K562 (cell line): ENCODE results near the gene SPRTN. TPM values are rescaled to one million over a fixed set of nuclear protein-coding genes. Genes with fewer than 3 reads are reported as not detected.
A peak's percentile ranks its signal among the peaks of the same experiment; 100 is the strongest.

ENCODE experiments used
- ARID4B ChIP-seq: sonication (generic); formaldehyde crosslinking; IDR thresholded peaks from 2 replicates; pipeline ENCODE4 v1.8.0; 2022; ENCODE audit warnings: mild to moderate bottlenecking, missing genetic modification reagents
- CBX5 ChIP-seq: IDR thresholded peaks from 2 replicates; pipeline ENCODE4 v1.6.1; 2014; ENCODE audit warnings: low read depth, borderline replicate concordance
- ELK1 ChIP-seq: sonication (generic); formaldehyde crosslinking; IDR thresholded peaks from 2 replicates; pipeline ENCODE4 v1.8.1; 2022; ENCODE audit warnings: missing genetic modification reagents
- GTF2B ChIP-seq: IDR thresholded peaks from 2 replicates; pipeline ENCODE4 v1.6.1; 2011; ENCODE audit not compliant: insufficient read length; ENCODE audit errors: extremely low read depth
- KAT7 ChIP-seq: sonication (generic); formaldehyde crosslinking; IDR thresholded peaks from 2 replicates; pipeline ENCODE4 v1.8.0; 2022; ENCODE audit warnings: missing genetic modification reagents, mild to moderate bottlenecking, borderline replicate concordance
- TAF9B ChIP-seq: fragments of 450-650 bp; IDR thresholded peaks from 2 replicates; pipeline ENCODE4 v1.6.1; 2018; ENCODE audit warnings: mild to moderate bottlenecking; ENCODE audit not compliant: partially characterized antibody
- TEAD1 ChIP-seq, 2 experiments: fragments of 450-650 bp in 1 of 2; sonication (generic) in 1 of 2; formaldehyde crosslinking; IDR thresholded peaks; 2 replicates each; pipeline versions ENCODE4 v1.4.0 to v1.8.0; 2020 to 2022; ENCODE audit warnings: mild to moderate bottlenecking in 2 of 2, missing genetic modification reagents in 1 of 2
- ZBTB11 ChIP-seq, 3 experiments: fragments of 200-800 bp in 1 of 3; fragments of 250-450 bp in 1 of 3; fragments of 450-650 bp in 1 of 3; sonication (Bioruptor Pico) in 1 of 3; sonication (Bioruptor generic) in 1 of 3; formaldehyde crosslinking in 1 of 3; IDR thresholded peaks; 2 replicates each; pipeline versions ENCODE4 v1.6.1 to v1.8.0; 2016 to 2022; ENCODE audit warnings: mild to moderate bottlenecking in 2 of 3, missing genetic modification characterization in 2 of 3, missing compliant biosample characterization in 1 of 3, moderate library complexity in 1 of 3
- ZBTB12 ChIP-seq: fragments of 250-450 bp; sonication (Bioruptor Pico); IDR thresholded peaks from 2 replicates; pipeline ENCODE4 v1.4.0; 2020
- ZEB2 ChIP-seq: fragments of 450-650 bp; IDR thresholded peaks from 2 replicates; pipeline ENCODE4 v1.6.1; 2016
- ZNF143 ChIP-seq: sonication (generic); formaldehyde crosslinking; IDR thresholded peaks from 2 replicates; pipeline ENCODE4 v1.9.0; 2022; ENCODE audit warnings: mild to moderate bottlenecking, missing genetic modification reagents
- ZNF347 ChIP-seq: fragments of 450-650 bp; formaldehyde crosslinking; IDR thresholded peaks from 2 replicates; pipeline ENCODE4 v1.4.0; 2020; ENCODE audit warnings: low read depth, mild to moderate bottlenecking, moderate library complexity
- ZNF586 ChIP-seq: fragments of 450-650 bp; formaldehyde crosslinking; conservative IDR thresholded peaks from 2 replicates; pipeline ENCODE4 v1.4.0; 2020; ENCODE audit warnings: mild to moderate bottlenecking, moderate library complexity
- ZNF707 ChIP-seq: fragments of 250-450 bp; sonication (Bioruptor Pico); conservative IDR thresholded peaks from 2 replicates; pipeline ENCODE4 v1.8.0; 2022; ENCODE audit warnings: inconsistent platforms, mild to moderate bottlenecking, moderate library complexity
- polyA plus RNA-seq, 8 experiments: library from polyadenylated mRNA; depleted of rRNA in 4 of 8; stranded (reverse) in 5 of 8; unstranded in 3 of 8; fragments of >200 nt; fragmentation: Nextera tagmentation in 2 of 8; fragmentation: Illumina TruSeq in 1 of 8; extraction: Ambion mirVana in 2 of 8; extraction: Trizol in 1 of 8; gene quantifications; 2 replicates each; pipeline versions ENCODE4 v1.2.1 to v1.2.3, GENCODE V29; 2011 to 2014; ENCODE audit warnings: inconsistent platforms in 1 of 8, missing spikeins in 1 of 8
- total RNA-seq, 7 experiments: library from RNA; depleted of rRNA in 6 of 7; stranded (reverse); fragments of >200 nt in 6 of 7; fragmentation: Illumina TruSeq in 2 of 7; extraction: Trizol in 2 of 7; gene quantifications; 2 replicates each; pipeline versions ENCODE4 v1.2.1 to v1.2.3, GENCODE V29; 2011 to 2021; ENCODE audit warnings: low replicate concordance in 1 of 7
- TF ChIP-seq, protein P1 (sequence below): fragments of 450-650 bp; formaldehyde crosslinking; conservative IDR thresholded peaks from 2 replicates; pipeline ENCODE4 v1.4.0; 2022; ENCODE audit warnings: mild to moderate bottlenecking, missing genetic modification characterization

The SPRTN gene
- total and polyA plus RNA-seq, 9 of the 15 experiments (the other 6 are each of a cell fraction or from before 2014, with no cell fraction given): 8.1 to 32.5 (median 21.2) TPM

GRCh38 chr1:231337043-231337471 is 1.0 kb upstream of the SPRTN start (continued):
- TF ChIP-seq ZBTB12: no peak
- peak; percentile 55; the same call in 1 of the 2 replicates for TF ChIP-seq ZNF143
- no peak for TF ChIP-seq ZEB2
- no peak for TF ChIP-seq ARID4B
- TF ChIP-seq ZNF707: no peak
- TF ChIP-seq KAT7: peak; percentile 32; the same call in 1 of the 2 replicates
- no peak for TF ChIP-seq TAF9B
- TF ChIP-seq CBX5: no peak
- no peak for TF ChIP-seq ZBTB11 (CRISPR knock-in tag; IDR thresholded peaks at IDR 0.05)
- TF ChIP-seq ZNF586 (CRISPR knock-in tag): no peak
- no peak for TF ChIP-seq GTF2B
- TF ChIP-seq ELK1 (CRISPR knock-in tag): no peak
- peak in 1 of 2 experiments; percentile 79; a peak in 1 of 4 replicates for TF ChIP-seq TEAD1 (CRISPR knock-in tag; IDR thresholded peaks at IDR 0.05)
- TF ChIP-seq, protein P1, sequence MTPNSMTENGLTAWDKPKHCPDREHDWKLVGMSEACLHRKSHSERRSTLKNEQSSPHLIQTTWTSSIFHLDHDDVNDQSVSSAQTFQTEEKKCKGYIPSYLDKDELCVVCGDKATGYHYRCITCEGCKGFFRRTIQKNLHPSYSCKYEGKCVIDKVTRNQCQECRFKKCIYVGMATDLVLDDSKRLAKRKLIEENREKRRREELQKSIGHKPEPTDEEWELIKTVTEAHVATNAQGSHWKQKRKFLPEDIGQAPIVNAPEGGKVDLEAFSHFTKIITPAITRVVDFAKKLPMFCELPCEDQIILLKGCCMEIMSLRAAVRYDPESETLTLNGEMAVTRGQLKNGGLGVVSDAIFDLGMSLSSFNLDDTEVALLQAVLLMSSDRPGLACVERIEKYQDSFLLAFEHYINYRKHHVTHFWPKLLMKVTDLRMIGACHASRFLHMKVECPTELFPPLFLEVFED: no peak
- no peak for TF ChIP-seq ZNF347 (CRISPR knock-in tag)
